ENCODE measurements around the gene PIP5K1C.
"Not testable (repeated sequence)": the region's sequence is repeated elsewhere in the genome, so short reads cannot be mapped to it uniquely, and the experiment has no call there.

Gene PIP5K1C

DNA sequence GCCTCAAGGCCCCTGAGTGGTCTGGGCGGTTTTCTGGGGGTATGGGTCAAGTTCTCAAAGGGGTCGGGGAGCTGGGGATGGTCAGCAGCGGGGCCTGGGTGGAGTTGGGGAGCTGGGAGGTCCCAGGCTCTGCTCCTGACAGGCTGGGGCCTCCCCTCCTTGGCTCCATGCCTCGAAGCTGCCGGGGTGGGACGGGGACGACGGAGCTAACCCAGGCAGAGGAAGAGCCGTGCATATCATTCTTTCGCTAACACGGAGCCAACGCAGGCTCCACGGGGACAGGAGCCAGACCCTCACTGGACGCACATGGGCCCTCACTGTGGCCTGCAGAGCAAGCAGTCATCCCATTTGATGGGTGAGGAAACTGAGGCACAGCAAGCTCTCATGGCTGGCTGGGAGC is 47.8 kb downstream of the PIP5K1C start:
- in situ Hi-C loops (cut with MboI; ENCODE audit: low sequenced_read_pairs, unreplicated experiment), result loop anchor here (10.0 kb wide), 1 partner anchor 52 kb away; the partner anchor contains the start of genes PIP5K1C and TJP3
- TF ChIP-seq, protein P1, sequence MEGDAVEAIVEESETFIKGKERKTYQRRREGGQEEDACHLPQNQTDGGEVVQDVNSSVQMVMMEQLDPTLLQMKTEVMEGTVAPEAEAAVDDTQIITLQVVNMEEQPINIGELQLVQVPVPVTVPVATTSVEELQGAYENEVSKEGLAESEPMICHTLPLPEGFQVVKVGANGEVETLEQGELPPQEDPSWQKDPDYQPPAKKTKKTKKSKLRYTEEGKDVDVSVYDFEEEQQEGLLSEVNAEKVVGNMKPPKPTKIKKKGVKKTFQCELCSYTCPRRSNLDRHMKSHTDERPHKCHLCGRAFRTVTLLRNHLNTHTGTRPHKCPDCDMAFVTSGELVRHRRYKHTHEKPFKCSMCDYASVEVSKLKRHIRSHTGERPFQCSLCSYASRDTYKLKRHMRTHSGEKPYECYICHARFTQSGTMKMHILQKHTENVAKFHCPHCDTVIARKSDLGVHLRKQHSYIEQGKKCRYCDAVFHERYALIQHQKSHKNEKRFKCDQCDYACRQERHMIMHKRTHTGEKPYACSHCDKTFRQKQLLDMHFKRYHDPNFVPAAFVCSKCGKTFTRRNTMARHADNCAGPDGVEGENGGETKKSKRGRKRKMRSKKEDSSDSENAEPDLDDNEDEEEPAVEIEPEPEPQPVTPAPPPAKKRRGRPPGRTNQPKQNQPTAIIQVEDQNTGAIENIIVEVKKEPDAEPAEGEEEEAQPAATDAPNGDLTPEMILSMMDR (IDR thresholded peaks at IDR 0.05; ENCODE audit: borderline replicate concordance, control extremely low read depth, extremely low read depth, insufficient read depth, missing control alignments), result no peak
- DNase-seq (ENCODE audit: low spot score), result no peak

DNA sequence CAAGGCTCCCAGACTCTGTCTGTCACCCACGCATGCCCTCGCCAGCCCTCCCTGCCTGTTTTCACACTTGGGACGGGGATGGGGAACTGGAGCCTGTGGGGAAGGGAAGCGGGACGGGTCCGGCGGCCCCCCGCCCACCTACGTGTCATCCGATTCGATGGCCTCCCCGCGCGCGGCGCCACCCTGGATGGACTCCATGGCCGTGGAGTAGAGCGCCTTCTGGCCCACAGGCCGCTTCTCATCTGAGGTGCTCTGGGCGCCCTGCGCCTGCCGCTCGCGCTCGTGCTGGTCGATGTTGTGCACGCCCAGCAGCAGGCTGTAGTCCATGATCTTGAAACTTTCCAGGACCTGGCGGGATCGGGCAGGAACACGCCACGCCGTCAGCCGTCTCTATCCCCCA is 48.6 kb downstream of the PIP5K1C start:
- no peak for DNase-seq (ENCODE audit: low spot score)
- TF ChIP-seq, protein P1 (IDR thresholded peaks at IDR 0.05; ENCODE audit: borderline replicate concordance, control extremely low read depth, extremely low read depth, insufficient read depth, missing control alignments), result no peak
- in situ Hi-C loops (cut with MboI; ENCODE audit: low sequenced_read_pairs, unreplicated experiment), result loop anchor here (10.0 kb wide), 1 partner anchor 53 kb away; the partner anchor contains the start of genes PIP5K1C and TJP3

DNA sequence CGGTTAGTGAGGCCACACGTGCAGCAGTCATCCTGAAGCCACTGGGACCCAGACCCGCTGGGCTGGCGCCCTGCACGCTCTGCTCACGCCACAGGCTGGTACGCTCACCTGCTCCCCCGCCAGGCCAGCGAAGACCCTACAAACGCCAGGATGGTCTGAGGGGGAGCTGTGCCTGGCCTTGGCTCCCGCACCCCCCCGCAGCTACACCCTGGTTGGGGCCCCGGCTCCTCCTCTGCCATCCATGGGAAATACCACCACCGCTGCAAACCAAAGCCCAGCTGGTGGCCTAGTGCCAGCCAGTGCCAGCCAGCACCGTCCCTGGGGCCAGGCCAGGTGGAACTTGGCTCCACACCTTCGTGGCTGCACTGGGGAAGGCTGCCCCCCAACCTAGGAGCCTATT is 50.4 kb downstream of the PIP5K1C start:
- in situ Hi-C loops (cut with MboI; ENCODE audit: low sequenced_read_pairs, unreplicated experiment), result loop anchor here (10.0 kb wide), 1 partner anchor 55 kb away; the partner anchor contains the start of genes PIP5K1C and TJP3
- TF ChIP-seq, protein P1 (IDR thresholded peaks at IDR 0.05; ENCODE audit: borderline replicate concordance, control extremely low read depth, extremely low read depth, insufficient read depth, missing control alignments), result no peak
- no peak for DNase-seq (ENCODE audit: low spot score)

DNA sequence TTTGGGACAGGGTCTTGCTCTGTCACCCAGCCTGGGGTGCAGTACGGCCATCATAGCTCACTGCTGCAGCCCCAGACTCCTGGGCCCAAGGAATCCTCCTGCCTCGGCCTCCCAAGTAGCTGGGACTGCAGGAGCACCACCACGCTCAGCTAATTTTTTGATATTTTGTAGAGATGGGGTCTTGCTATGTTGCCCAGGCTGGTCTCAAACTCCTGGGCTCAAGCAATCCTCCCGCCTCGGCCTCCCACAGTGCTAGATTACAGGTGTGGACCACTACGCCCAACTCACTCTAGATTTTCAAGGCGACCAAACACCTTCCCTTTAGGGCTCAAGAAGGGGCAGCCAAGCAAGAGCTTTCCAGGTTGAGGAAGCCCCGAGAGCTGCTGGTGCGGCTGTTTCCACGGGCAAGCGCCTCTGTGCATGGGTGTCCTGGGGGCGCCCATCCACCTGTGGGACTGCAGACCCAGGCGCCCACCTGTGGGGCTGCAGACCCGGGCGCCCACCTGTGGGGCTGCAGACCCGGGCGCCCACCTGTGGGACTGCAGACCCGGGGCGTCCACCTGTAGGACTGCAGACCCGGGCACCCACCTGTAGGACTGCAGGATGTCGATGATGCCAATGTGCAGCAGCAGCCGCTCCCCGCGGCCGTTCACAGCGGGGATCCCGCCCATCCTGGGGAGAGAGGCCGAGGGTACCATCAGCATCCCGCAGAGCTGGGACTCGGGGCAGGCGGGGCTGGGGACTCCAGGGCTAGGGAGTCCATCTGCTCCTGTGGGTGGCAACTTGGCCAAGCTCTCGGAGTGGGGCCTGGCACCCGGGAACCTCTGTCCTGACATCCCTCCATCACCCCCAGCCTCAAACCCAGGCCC is 52.0 kb downstream of the PIP5K1C start:
- DNase-seq (ENCODE audit: low spot score), result no peak
- TF ChIP-seq, protein P1 (IDR thresholded peaks at IDR 0.05; ENCODE audit: borderline replicate concordance, control extremely low read depth, extremely low read depth, insufficient read depth, missing control alignments), result no peak
- in situ Hi-C loops (cut with MboI; ENCODE audit: low sequenced_read_pairs, unreplicated experiment), result no loop called here

DNA sequence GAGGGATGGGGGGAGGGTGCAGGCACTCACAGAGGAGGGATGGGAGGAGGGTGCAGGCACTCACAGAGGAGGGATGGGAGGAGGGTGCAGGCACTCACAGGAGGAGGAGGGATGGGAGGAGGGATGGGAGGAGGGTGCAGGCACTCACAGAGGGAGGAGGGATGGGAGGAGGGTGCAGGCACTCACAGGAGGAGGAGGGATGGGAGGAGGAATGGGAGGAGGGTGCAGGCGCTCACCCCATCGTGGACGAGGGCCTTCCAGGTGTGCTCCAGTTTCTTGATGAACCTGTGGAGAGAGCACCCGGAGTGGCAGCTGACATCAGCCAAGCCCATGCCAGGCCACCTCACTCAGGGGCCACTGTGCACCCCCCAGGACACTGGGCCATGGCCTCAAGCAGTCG is 53.2 kb downstream of the PIP5K1C start:
- in situ Hi-C loops (cut with MboI; ENCODE audit: low sequenced_read_pairs, unreplicated experiment); DNase-seq (ENCODE audit: low spot score): not testable (repeated sequence)

DNA sequence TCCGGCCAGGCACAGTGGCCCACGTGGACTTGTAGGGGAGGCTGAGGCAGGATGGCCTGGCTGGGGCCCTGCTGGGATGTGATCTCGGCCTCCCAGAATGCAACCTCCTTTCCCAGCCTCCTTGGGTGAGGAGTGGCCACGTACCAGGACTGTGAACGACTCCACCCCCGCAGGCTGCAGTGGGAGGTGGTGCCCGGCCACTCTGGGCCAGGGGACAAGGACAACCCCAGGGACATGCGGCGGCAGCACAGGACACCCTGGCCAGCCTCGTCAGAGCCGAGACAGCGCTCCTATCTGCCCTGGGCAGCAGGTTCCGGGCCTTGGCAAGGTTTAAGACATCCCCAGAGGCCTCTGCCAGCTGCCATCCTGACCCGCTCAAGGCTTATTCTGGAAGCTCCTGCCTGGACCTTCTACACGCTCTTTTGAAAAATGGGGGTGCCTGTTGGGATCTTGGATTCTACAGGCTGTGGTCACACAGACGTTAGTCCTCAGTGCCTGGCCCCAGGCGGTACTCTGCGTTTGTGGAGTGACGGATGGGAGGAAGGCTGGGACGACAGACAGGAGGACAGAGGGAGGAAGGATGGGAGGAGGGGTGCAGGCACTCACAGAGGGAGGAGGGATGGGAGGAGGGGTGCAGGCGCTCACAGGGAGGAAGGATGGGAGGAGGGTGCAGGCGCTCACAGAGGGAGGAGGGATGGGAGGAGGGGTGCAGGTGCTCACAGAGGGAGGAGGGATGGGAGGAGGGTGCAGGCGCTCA is 53.8 kb downstream of the PIP5K1C start:
- TF ChIP-seq, protein P1 (IDR thresholded peaks at IDR 0.05; ENCODE audit: borderline replicate concordance, control extremely low read depth, extremely low read depth, insufficient read depth, missing control alignments), result no peak
- in situ Hi-C loops (cut with MboI; ENCODE audit: low sequenced_read_pairs, unreplicated experiment), result no loop called here
- DNase-seq (ENCODE audit: low spot score), result no peak

DNA sequence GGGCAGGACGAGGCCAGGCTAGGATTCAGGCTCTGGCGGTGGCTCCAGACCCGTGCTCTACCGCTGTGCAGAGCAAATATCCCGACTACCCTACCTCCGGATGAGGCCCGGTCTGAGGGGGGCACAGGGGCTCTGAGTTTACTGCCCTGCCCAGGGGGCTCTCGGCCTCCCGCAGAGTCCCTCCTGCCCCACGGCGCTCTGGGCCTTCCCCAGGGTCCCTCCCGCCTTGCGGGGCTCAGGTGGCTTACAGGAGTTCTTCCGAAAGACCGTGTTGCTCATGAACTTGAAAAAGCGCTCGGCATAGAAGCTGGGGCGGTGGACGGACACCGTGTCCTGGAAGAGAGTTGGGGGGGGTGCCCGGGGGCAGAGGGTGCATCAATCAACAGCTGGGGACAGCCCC is 54.5 kb downstream of the PIP5K1C start:
- DNase-seq (ENCODE audit: low spot score), result no peak
- TF ChIP-seq, protein P1 (IDR thresholded peaks at IDR 0.05; ENCODE audit: borderline replicate concordance, control extremely low read depth, extremely low read depth, insufficient read depth, missing control alignments), result no peak
- in situ Hi-C loops (cut with MboI; ENCODE audit: low sequenced_read_pairs, unreplicated experiment), result no loop called here
